ENCODE results near the gene USP9X.

- TF ChIP-seq RARB (CRISPR knock-in tag; IDR thresholded peaks at IDR 0.05) (no peak), POU6F1 (CRISPR knock-in tag; IDR thresholded peaks at IDR 0.05; ENCODE audit: borderline replicate concordance, low read depth) (no peak), TOX (CRISPR knock-in tag; IDR thresholded peaks at IDR 0.05; ENCODE audit: borderline replicate concordance) (no peak), ZNF70 (CRISPR knock-in tag; IDR thresholded peaks at IDR 0.05) (no peak), CREB5 (CRISPR knock-in tag; IDR thresholded peaks at IDR 0.05; ENCODE audit: low read depth) (no peak), TCF4 (CRISPR knock-in tag; IDR thresholded peaks at IDR 0.05; ENCODE audit: borderline replicate concordance) (no peak), ESRRG (CRISPR knock-in tag; IDR thresholded peaks at IDR 0.05) (no peak), ZFP3 (CRISPR knock-in tag; IDR thresholded peaks at IDR 0.05) (no peak), OSR1 (CRISPR knock-in tag; IDR thresholded peaks at IDR 0.05) (no peak), ZNF565 (CRISPR knock-in tag; conservative IDR thresholded peaks at IDR 0.05; ENCODE audit: low read depth) (no peak), ARNTL (CRISPR knock-in tag; IDR thresholded peaks at IDR 0.05; ENCODE audit: borderline replicate concordance, low read depth) (no peak)
These were observed 63.3 kb downstream of the USP9X start for GRCh38 chrX:41148553-41148952.

Data from SK-N-SH treated with all-trans-retinoic acid at 6 μM for 48 hours (cell line).